Measurements from ENCODE around the gene HES5.

Gene HES5

GRCh38 chr1:2539312-2539907 is 9.3 kb upstream of the HES5 start:
- peaks cover 15% of the 10 kb centered on the region; the same call in 1 of the 2 replicates for H3K4me1 ChIP-seq (ENCODE audit: control insufficient read depth, insufficient read depth, low read length)
- DNase-seq (ENCODE audit: low read depth, low spot score): no peak
- no peak overlapping the region for H3K4me3 ChIP-seq (ENCODE audit: low read length)
- H3K36me3 ChIP-seq (ENCODE audit: control insufficient read depth, insufficient read depth, low read length): no peaks in the 10 kb centered on the region
- H3K9me3 ChIP-seq (ENCODE audit: control insufficient read depth, insufficient read depth, low read length): no peaks in the 10 kb centered on the region
- no peak overlapping the region for H3K27ac ChIP-seq (ENCODE audit: low read length)
- peaks cover 1% of the 10 kb centered on the region; the same call in 1 of the 2 replicates for H3K27me3 ChIP-seq (ENCODE audit: control insufficient read depth, insufficient read depth, low read length)
- WGBS (ENCODE audit: insufficient coverage, insufficient read length): no CpG with 5 or more reads among the region's 12 CpGs

- no peak for DNase-seq (ENCODE audit: low read depth, low spot score)
- Histone ChIP-seq H3K4me1 (ENCODE audit: control insufficient read depth, insufficient read depth, low read length) (peaks cover 15% of the 10 kb centered on the region; the same call in 1 of the 2 replicates), H3K27me3 (ENCODE audit: control insufficient read depth, insufficient read depth, low read length) (peaks cover 1% of the 10 kb centered on the region; the same call in 1 of the 2 replicates), H3K27ac (ENCODE audit: low read length) (no peak overlapping the region), H3K4me3 (ENCODE audit: low read length) (no peak overlapping the region), H3K9me3 (ENCODE audit: control insufficient read depth, insufficient read depth, low read length) (no peaks in the 10 kb centered on the region), H3K36me3 (ENCODE audit: control insufficient read depth, insufficient read depth, low read length) (no peaks in the 10 kb centered on the region)
- WGBS (ENCODE audit: insufficient coverage, insufficient read length): no CpG with 5 or more reads among the region's 8 CpGs
Observed at GRCh38 chr1:2538872-2539271, 8.8 kb upstream of the HES5 start.

- no CpG with 5 or more reads among the region's 4 CpGs for WGBS (ENCODE audit: insufficient coverage, insufficient read length)
- Histone ChIP-seq H3K36me3 (ENCODE audit: control insufficient read depth, insufficient read depth, low read length) (no peaks in the 10 kb centered on the region), H3K27me3 (ENCODE audit: control insufficient read depth, insufficient read depth, low read length) (peaks cover 1% of the 10 kb centered on the region; the same call in 1 of the 2 replicates), H3K4me3 (ENCODE audit: low read length) (no peak overlapping the region), H3K9me3 (ENCODE audit: control insufficient read depth, insufficient read depth, low read length) (no peaks in the 10 kb centered on the region), H3K4me1 (ENCODE audit: control insufficient read depth, insufficient read depth, low read length) (peaks cover 11% of the 10 kb centered on the region; the same call in 1 of the 2 replicates), H3K27ac (ENCODE audit: low read length) (no peak overlapping the region)
- no peak for DNase-seq (ENCODE audit: low read depth, low spot score)
Observed at GRCh38 chr1:2538376-2538775, 8.3 kb upstream of the HES5 start.

GRCh38 chr1:2537784-2538115 is 7.7 kb upstream of the HES5 start:
- WGBS (ENCODE audit: insufficient coverage, insufficient read length): no CpG with 5 or more reads among the region's 9 CpGs
- DNase-seq (ENCODE audit: low read depth, low spot score): no peak

GRCh38 chr1:2535981-2536380 is 5.9 kb upstream of the HES5 start:
- Histone ChIP-seq H3K9me3 (ENCODE audit: control insufficient read depth, insufficient read depth, low read length) (no peaks in the 10 kb centered on the region), H3K27ac (ENCODE audit: low read length) (no peak overlapping the region), H3K4me1 (ENCODE audit: control insufficient read depth, insufficient read depth, low read length) (peaks cover 9% of the 10 kb centered on the region; the same call in 1 of the 2 replicates), H3K27me3 (ENCODE audit: control insufficient read depth, insufficient read depth, low read length) (peaks cover 12% of the 10 kb centered on the region), H3K4me3 (ENCODE audit: low read length) (no peak overlapping the region), H3K36me3 (ENCODE audit: control insufficient read depth, insufficient read depth, low read length) (no peaks in the 10 kb centered on the region; the same call in 1 of the 2 replicates)
- WGBS (ENCODE audit: insufficient coverage, insufficient read length): no CpG with 5 or more reads among the region's 9 CpGs
- DNase-seq (ENCODE audit: low read depth, low spot score): no peak

More at GRCh38 chr1:2537784-2538115, 7.7 kb upstream of the HES5 start:
- Histone ChIP-seq H3K27me3 (ENCODE audit: control insufficient read depth, insufficient read depth, low read length) (peaks cover 1% of the 10 kb centered on the region; the same call in 1 of the 2 replicates), H3K9me3 (ENCODE audit: control insufficient read depth, insufficient read depth, low read length) (no peaks in the 10 kb centered on the region), H3K27ac (ENCODE audit: low read length) (no peak overlapping the region), H3K4me1 (ENCODE audit: control insufficient read depth, insufficient read depth, low read length) (peaks cover 9% of the 10 kb centered on the region; the same call in 1 of the 2 replicates), H3K36me3 (ENCODE audit: control insufficient read depth, insufficient read depth, low read length) (no peaks in the 10 kb centered on the region), H3K4me3 (ENCODE audit: low read length) (no peak overlapping the region)

- H3K4me3 ChIP-seq (ENCODE audit: low read length): no peak overlapping the region
- peaks cover 16% of the 10 kb centered on the region for H3K27me3 ChIP-seq (ENCODE audit: control insufficient read depth, insufficient read depth, low read length)
- H3K27ac ChIP-seq (ENCODE audit: low read length): no peak overlapping the region
- no peaks in the 10 kb centered on the region; the same call in 1 of the 2 replicates for H3K36me3 ChIP-seq (ENCODE audit: control insufficient read depth, insufficient read depth, low read length)
- no peak for DNase-seq (ENCODE audit: low read depth, low spot score)
- no peaks in the 10 kb centered on the region for H3K9me3 ChIP-seq (ENCODE audit: control insufficient read depth, insufficient read depth, low read length)
- WGBS (ENCODE audit: insufficient coverage, insufficient read length): no CpG with 5 or more reads among the region's 27 CpGs
- H3K4me1 ChIP-seq (ENCODE audit: control insufficient read depth, insufficient read depth, low read length): peaks cover 11% of the 10 kb centered on the region; the same call in 1 of the 2 replicates
Observed at GRCh38 chr1:2535455-2535854, 5.4 kb upstream of the HES5 start.

GRCh38 chr1:2534687-2535441 is 4.8 kb upstream of the HES5 start:
- H3K4me3 ChIP-seq (ENCODE audit: low read length): no peak overlapping the region
- DNase-seq (ENCODE audit: low read depth, low spot score): no peak
- no CpG with 5 or more reads among the region's 18 CpGs for WGBS (ENCODE audit: insufficient coverage, insufficient read length)
- peaks cover 18% of the 10 kb centered on the region for H3K27me3 ChIP-seq (ENCODE audit: control insufficient read depth, insufficient read depth, low read length)
- no peaks in the 10 kb centered on the region for H3K9me3 ChIP-seq (ENCODE audit: control insufficient read depth, insufficient read depth, low read length)
- H3K36me3 ChIP-seq (ENCODE audit: control insufficient read depth, insufficient read depth, low read length): no peaks in the 10 kb centered on the region; the same call in 1 of the 2 replicates
- no peak overlapping the region for H3K27ac ChIP-seq (ENCODE audit: low read length)
- peaks cover 11% of the 10 kb centered on the region; the same call in 1 of the 2 replicates for H3K4me1 ChIP-seq (ENCODE audit: control insufficient read depth, insufficient read depth, low read length)

GRCh38 chr1:2534315-2534686 is 4.2 kb upstream of the HES5 start:
- H3K9me3 ChIP-seq (ENCODE audit: control insufficient read depth, insufficient read depth, low read length): no peaks in the 10 kb centered on the region
- peaks cover 10% of the 10 kb centered on the region; the same call in 1 of the 2 replicates for H3K4me1 ChIP-seq (ENCODE audit: control insufficient read depth, insufficient read depth, low read length)
- H3K4me3 ChIP-seq (ENCODE audit: low read length): no peak overlapping the region
- no peaks in the 10 kb centered on the region; the same call in 1 of the 2 replicates for H3K36me3 ChIP-seq (ENCODE audit: control insufficient read depth, insufficient read depth, low read length)
- no peak overlapping the region for H3K27ac ChIP-seq (ENCODE audit: low read length)
- WGBS (ENCODE audit: insufficient coverage, insufficient read length): no CpG with 5 or more reads among the region's 7 CpGs
- DNase-seq (ENCODE audit: low read depth, low spot score): no peak
- H3K27me3 ChIP-seq (ENCODE audit: control insufficient read depth, insufficient read depth, low read length): peaks cover 20% of the 10 kb centered on the region

- Histone ChIP-seq H3K4me3 (ENCODE audit: low read length) (no peak overlapping the region), H3K36me3 (ENCODE audit: control insufficient read depth, insufficient read depth, low read length) (no peaks in the 10 kb centered on the region; the same call in 1 of the 2 replicates), H3K27ac (ENCODE audit: low read length) (no peak overlapping the region), H3K27me3 (ENCODE audit: control insufficient read depth, insufficient read depth, low read length) (peaks cover 25% of the 10 kb centered on the region), H3K9me3 (ENCODE audit: control insufficient read depth, insufficient read depth, low read length) (no peaks in the 10 kb centered on the region), H3K4me1 (ENCODE audit: control insufficient read depth, insufficient read depth, low read length) (peaks cover 11% of the 10 kb centered on the region; the same call in 1 of the 2 replicates)
- WGBS (ENCODE audit: insufficient coverage, insufficient read length): no CpG with 5 or more reads among the region's 11 CpGs
- DNase-seq (ENCODE audit: low read depth, low spot score): no peak
Observed at GRCh38 chr1:2533365-2533764, 3.3 kb upstream of the HES5 start.

GRCh38 chr1:2532485-2533160 is 2.6 kb upstream of the HES5 start:
- no CpG with 5 or more reads among the region's 23 CpGs for WGBS (ENCODE audit: insufficient coverage, insufficient read length)
- no peaks in the 10 kb centered on the region; the same call in 1 of the 2 replicates for H3K36me3 ChIP-seq (ENCODE audit: control insufficient read depth, insufficient read depth, low read length)
- peaks cover 11% of the 10 kb centered on the region; the same call in 1 of the 2 replicates for H3K4me1 ChIP-seq (ENCODE audit: control insufficient read depth, insufficient read depth, low read length)
- no peak for DNase-seq (ENCODE audit: low read depth, low spot score)
- peaks cover 31% of the 10 kb centered on the region for H3K27me3 ChIP-seq (ENCODE audit: control insufficient read depth, insufficient read depth, low read length)
- no peak overlapping the region for H3K27ac ChIP-seq (ENCODE audit: low read length)
- H3K9me3 ChIP-seq (ENCODE audit: control insufficient read depth, insufficient read depth, low read length): no peaks in the 10 kb centered on the region
- H3K4me3 ChIP-seq (ENCODE audit: low read length): no peak overlapping the region

All from iPS DF 6.9 (cell line).